IPS-20b (cell line): ENCODE results near the gene LYPD6B.

ENCODE experiments used
- H3K27ac ChIP-seq: one replicate; pipeline ENCODE4 v1.5.1; 2013; ENCODE audit warnings: low read length
- H3K27me3 ChIP-seq: 2 replicates; pipeline ENCODE4 v1.6.1; 2013; ENCODE audit warnings: mild to moderate bottlenecking, low read length, inconsistent platforms; ENCODE audit not compliant: insufficient read depth
- H3K36me3 ChIP-seq: 2 replicates; pipeline ENCODE4 v1.6.1; 2013; ENCODE audit warnings: low read depth, mild to moderate bottlenecking, inconsistent platforms, low read length, moderate library complexity; ENCODE audit not compliant: insufficient read depth
- H3K4me1 ChIP-seq: 2 replicates; pipeline ENCODE4 v1.6.1; 2013; ENCODE audit warnings: mild to moderate bottlenecking, control low read depth, inconsistent platforms, low read length, moderate library complexity; ENCODE audit not compliant: insufficient read depth
- H3K4me3 ChIP-seq: 2 replicates; pipeline ENCODE4 v1.5.1; 2013; ENCODE audit warnings: mild to moderate bottlenecking, low read length, inconsistent platforms
- H3K9ac ChIP-seq: 2 replicates; pipeline ENCODE4 v1.6.1; 2013; ENCODE audit warnings: low read depth, mild to moderate bottlenecking, inconsistent platforms, low read length, moderate library complexity
- H3K9me3 ChIP-seq: 2 replicates; pipeline ENCODE4 v1.6.1; 2013; ENCODE audit warnings: mild to moderate bottlenecking, low read depth, low read length, inconsistent platforms; ENCODE audit not compliant: insufficient read depth

Gene LYPD6B

DNA sequence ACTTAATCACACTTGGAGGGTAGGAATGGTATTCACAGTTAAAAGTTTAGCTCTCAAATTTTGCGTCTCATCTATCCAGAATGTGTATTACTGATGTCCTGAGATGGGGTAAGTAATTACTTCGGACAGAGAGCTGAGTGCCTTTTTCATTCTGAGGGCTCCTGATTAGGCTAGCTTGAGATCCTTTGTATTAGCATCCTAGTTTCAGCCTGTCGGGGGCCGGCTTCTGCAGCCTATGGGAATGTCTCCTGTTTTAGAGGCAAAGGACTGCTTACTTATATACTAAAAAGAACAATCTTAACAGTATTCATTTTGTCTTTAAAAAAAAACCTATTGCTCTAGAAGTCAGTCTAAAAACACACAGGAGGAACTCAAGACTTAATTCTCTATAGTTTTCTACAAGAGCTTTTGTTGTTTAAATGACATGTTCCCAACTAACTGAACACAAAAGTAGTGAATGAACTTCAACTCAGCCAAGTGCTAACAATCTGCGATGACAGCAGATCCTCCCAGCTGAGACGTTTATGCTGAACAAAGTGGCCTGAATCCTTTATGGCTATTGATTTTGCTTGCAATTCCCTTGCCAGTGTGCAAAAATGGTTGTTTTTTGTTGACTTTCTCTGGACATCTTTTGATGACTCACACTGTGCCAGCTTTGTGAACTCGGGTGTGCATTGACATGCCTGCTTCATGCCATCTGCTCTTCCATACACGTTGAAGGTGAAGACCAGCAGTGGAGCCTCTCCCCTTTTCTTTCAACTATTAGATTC lies 118.7 kb downstream of the LYPD6B start:
- no peaks in the 10 kb centered on the region for H3K9me3 ChIP-seq
- H3K27me3 ChIP-seq = no peaks in the 10 kb centered on the region
- H3K4me1 ChIP-seq = peaks cover 9% of the 10 kb centered on the region; the same call in 1 of the 2 replicates
- no peak overlapping the region for H3K27ac ChIP-seq
- no peaks in the 10 kb centered on the region for H3K36me3 ChIP-seq
- no peak overlapping the region for H3K4me3 ChIP-seq
- no peak overlapping the region for H3K9ac ChIP-seq

DNA sequence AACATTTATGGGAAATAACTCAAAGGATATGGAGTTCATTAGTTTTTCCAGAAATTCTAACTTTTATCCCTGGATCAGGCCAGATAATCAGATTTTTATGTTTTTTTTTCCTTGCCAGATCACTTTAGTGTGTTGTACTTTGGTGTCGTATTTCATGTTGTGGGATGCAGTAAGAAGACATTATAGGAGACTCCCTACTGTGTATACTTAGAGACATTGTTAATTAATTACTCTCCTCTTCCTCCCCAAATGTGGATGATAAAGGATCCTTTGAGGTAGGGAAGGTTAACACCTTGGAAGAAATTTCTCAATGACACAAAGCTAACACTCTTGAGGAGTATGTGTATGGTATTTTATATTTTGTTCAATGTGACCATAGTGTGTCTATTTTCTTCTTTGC lies 120.5 kb downstream of the LYPD6B start:
- Histone ChIP-seq H3K27ac (no peak overlapping the region), H3K9me3 (no peaks in the 10 kb centered on the region), H3K4me3 (no peak overlapping the region), H3K36me3 (no peaks in the 10 kb centered on the region), H3K27me3 (no peaks in the 10 kb centered on the region), H3K4me1 (peaks cover 13% of the 10 kb centered on the region; the same call in 1 of the 2 replicates), H3K9ac (no peak overlapping the region)

DNA sequence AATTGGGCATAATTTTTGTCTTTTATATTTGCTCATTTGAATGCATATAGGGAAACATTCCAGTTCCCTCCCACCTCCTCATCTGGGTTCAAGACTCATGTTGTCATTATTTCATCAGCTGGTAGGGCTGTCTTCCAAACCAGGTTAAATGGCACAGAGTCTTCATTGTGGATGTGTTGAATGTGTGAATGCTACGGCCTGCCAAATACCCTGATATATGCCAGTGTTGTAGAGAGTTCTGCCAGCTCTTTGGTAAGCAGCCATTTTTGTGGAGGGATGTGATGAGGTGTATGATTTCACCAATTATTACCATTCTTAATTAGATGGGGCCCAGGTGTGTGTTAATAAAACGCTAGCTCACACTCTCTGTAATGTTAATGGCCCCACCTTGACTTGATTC lies 121.7 kb downstream of the LYPD6B start:
- Histone ChIP-seq H3K9me3 (no peaks in the 10 kb centered on the region), H3K27me3 (no peaks in the 10 kb centered on the region)

DNA sequence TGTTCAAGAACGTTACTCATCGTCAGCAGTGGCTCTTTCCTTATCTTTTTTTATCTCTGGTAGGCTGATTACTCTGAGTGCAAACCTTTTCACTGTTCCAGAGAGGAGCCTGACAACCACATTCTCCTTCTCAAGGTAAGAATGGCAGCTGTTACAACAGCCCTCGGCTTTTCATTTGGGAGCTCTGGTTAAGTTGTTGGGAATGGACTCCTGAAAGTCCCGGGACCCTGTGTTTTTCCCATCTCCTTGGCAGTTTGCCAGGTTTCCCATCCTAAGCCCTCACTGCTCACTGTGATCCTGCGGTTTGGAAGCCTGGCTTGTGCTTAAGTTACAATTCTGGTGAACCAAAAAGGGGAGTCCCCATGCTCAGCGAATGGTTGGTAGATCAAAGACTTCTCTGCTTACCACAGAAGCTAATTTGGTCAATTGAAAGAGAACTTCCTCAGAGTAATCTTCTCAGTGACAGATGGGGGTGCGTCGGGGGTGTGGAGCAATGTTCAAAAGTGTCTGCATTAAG lies 122.3 kb downstream of the LYPD6B start:
- H3K9ac ChIP-seq = no peak overlapping the region
- no peak overlapping the region for H3K4me3 ChIP-seq
- H3K27ac ChIP-seq = no peak overlapping the region
- no peaks in the 10 kb centered on the region for H3K27me3 ChIP-seq
- H3K9me3 ChIP-seq = no peaks in the 10 kb centered on the region
- peaks cover 14% of the 10 kb centered on the region; the same call in 1 of the 2 replicates for H3K4me1 ChIP-seq
- no peaks in the 10 kb centered on the region for H3K36me3 ChIP-seq

More for the DNA sequence above, 121.7 kb downstream of the LYPD6B start:
- Histone ChIP-seq H3K9ac (no peak overlapping the region), H3K4me1 (peaks cover 14% of the 10 kb centered on the region; the same call in 1 of the 2 replicates), H3K4me3 (no peak overlapping the region), H3K36me3 (no peaks in the 10 kb centered on the region), H3K27ac (no peak overlapping the region)

DNA sequence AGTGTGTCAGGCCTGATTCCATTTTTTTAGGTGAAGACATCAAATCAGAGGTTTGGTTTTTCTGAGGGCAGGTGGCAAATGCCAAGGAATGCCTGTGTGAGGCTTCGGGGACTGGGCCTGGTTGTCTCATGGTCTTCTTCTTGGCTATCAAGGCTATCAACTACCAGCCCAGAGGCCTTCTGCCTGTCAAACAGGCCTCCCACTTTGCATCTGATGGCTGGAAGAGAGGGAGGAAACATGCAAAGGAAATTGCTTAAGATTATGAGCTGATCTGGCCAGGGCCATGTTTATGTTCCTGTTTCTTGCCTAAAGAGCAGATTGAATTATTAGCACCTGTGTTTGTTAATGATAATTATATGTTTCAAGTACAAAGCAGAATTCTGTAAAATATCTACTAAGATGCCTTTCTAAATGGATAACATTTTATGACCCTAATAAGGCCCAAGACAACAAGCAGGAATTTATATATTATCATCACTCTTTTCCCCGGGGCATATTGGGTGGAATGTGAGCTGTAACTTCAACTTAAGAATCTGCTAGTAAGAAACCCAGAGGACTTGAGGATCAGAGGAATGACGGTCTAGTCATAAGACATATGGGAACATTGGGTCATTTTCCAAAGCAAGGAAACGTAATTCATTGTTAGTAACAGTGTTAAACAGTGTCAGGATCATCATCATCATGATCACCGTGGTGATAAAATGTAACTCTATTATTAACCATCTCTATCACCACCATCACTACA lies 123.2 kb downstream of the LYPD6B start:
- H3K27ac ChIP-seq = no peak overlapping the region
- no peaks in the 10 kb centered on the region for H3K9me3 ChIP-seq
- no peak overlapping the region for H3K4me3 ChIP-seq
- no peaks in the 10 kb centered on the region for H3K27me3 ChIP-seq
- H3K4me1 ChIP-seq = peaks cover 14% of the 10 kb centered on the region; the same call in 1 of the 2 replicates
- no peak overlapping the region for H3K9ac ChIP-seq
- H3K36me3 ChIP-seq = no peaks in the 10 kb centered on the region

DNA sequence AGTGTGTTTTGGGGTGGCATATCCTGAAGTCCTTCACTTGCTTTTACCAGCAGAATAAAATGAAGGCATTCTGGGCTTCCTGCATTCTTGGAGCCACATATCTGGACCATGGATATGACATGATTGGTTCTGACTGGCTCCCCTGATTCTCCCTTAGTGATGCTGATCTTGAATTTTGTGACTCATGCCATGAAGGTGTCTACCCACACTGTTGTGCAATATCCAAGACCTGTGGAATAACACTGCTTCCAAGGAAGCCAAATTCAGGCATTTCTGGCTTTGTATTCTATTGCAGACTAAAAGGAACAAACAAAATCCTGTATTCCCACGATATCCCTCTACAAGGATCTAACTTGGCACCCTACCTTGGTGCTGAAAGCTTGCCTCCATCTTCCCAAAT lies 125.8 kb downstream of the LYPD6B start:
- H3K9me3 ChIP-seq = no peaks in the 10 kb centered on the region
- peaks cover 9% of the 10 kb centered on the region for H3K4me1 ChIP-seq
- H3K27ac ChIP-seq = no peak overlapping the region
- H3K9ac ChIP-seq = no peak overlapping the region
- no peak overlapping the region for H3K4me3 ChIP-seq
- H3K27me3 ChIP-seq = no peaks in the 10 kb centered on the region
- no peaks in the 10 kb centered on the region for H3K36me3 ChIP-seq

DNA sequence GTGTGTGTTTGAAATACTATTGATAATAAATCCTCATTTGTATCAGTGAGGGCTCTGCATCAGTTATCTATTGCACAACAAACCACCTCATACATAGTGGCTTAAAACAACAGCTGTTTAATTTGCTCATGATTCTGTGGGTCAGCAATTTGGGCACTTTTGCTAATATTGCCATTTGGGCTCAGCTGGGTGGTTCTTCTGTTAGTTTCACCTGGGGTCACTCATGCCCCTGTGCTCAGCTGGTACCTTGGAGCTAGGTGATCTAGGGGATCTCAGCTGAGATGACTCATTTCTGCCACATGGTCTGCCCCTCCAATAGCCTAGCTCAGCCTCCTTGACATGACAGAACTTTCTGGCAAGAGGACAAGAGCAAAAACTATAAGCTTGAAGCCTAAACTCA lies 126.3 kb downstream of the LYPD6B start:
- no peaks in the 10 kb centered on the region for H3K27me3 ChIP-seq
- H3K4me1 ChIP-seq = peaks cover 9% of the 10 kb centered on the region
- no peak overlapping the region for H3K27ac ChIP-seq
- H3K4me3 ChIP-seq = no peak overlapping the region
- no peaks in the 10 kb centered on the region for H3K9me3 ChIP-seq
- H3K36me3 ChIP-seq = no peaks in the 10 kb centered on the region
- no peak overlapping the region for H3K9ac ChIP-seq

DNA sequence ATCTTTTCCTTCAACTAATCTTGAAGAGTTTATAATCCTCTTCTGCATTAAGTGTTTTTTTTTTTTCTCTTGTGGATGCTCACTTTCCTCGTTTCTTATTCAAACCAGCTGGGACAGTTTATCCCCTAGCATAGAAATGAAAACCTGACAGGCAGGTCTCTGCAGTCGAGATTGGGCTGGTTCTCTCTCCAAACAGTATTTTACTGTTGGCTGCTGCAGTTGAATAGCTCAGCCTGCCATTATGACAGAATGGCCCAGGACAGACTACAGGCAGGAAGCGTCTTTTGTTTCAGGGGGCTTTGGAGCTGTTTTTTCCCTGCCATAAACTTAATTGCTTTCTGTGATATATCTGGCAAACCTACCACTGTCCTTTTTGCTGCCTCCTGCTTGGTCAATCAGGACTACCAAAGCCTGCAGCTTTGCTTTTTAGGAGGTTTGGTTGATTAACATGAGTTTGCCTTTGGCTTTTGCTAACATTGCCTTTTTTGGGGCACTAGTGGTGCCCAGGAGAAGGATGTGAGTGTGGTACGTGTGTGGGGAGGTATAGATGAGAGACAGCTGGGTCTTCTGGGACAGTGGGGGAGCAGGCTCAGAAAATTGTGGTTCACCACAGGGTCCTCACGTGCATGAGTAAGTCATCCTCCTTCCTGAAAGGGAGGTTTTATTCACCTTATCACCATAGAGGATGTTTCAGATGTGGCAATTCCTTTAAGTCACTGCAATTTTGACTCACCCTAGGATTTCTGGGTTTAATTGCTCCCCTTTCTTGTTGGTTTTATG lies 128.7 kb downstream of the LYPD6B start:
- no peak overlapping the region for H3K27ac ChIP-seq
- peaks cover 9% of the 10 kb centered on the region for H3K4me1 ChIP-seq
- H3K27me3 ChIP-seq = no peaks in the 10 kb centered on the region
- no peak overlapping the region for H3K4me3 ChIP-seq
- no peaks in the 10 kb centered on the region for H3K9me3 ChIP-seq
- no peaks in the 10 kb centered on the region for H3K36me3 ChIP-seq
- no peak overlapping the region for H3K9ac ChIP-seq

DNA sequence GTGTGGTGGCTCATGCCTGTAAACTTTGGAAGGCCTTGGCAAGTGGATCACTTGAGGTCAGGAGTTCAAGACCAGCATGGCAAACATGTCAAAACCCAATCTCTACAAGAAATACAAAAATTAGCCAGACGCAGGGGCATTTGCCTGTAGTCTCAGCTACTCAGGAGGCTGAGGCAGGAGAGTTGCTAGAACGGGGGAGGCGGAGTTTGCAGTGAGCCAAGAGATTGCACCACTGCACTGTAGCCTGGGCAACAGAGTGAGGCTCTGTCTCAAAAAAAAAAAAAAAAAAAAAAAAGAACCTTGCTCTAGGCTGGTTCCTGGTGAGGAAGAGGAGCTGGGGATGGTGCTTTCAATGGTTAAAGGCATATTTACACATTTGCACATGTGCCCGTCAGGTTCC lies 129.4 kb downstream of the LYPD6B start:
- Histone ChIP-seq H3K4me1 (peaks cover 6% of the 10 kb centered on the region), H3K36me3 (no peaks in the 10 kb centered on the region), H3K27me3 (no peaks in the 10 kb centered on the region), H3K9me3 (no peaks in the 10 kb centered on the region), H3K9ac (no peak overlapping the region), H3K27ac (no peak overlapping the region), H3K4me3 (no peak overlapping the region)

DNA sequence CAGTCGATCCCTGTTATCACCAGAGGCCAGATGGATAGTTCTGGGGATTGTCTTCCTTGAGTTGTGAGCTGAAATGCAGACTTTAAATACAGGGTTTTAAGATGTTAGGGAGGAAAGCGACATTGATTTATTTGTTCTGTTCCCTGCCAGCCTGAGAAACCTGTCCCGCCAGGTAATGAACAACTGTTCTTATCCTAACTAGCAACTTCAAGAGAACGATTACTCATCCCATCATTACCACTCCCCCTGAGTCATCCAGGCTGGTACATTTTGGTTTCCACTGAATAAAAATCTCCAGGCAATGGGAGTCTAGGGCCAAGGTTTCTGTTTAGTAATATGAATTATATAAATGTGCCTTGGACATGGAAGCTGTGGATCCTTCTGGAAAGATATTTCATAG lies 131.2 kb downstream of the LYPD6B start:
- H3K4me3 ChIP-seq = no peak overlapping the region
- H3K27ac ChIP-seq = no peak overlapping the region
- H3K4me1 ChIP-seq = no peaks in the 10 kb centered on the region; the same call in 1 of the 2 replicates
- no peak overlapping the region for H3K9ac ChIP-seq
- no peaks in the 10 kb centered on the region for H3K9me3 ChIP-seq
- no peaks in the 10 kb centered on the region for H3K27me3 ChIP-seq
- no peaks in the 10 kb centered on the region for H3K36me3 ChIP-seq

DNA sequence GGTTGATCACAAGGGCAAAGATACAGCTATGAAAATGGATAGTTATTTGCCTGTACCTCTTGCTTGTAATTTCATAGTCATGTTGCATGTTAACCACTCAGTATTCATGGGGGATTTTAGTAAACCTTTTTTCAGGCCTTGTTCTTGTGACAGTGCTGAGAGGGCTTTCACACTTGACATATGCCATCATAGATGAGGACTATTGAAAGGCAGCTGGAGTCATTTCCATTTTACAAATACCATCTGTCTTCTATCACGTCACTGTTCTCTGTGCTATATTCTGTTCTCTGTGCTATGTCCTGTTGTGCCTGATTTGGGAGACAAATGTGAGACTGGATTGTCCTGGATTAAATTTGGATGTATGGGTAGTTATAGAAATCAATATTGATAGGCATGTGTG lies 131.7 kb downstream of the LYPD6B start:
- Histone ChIP-seq H3K9ac (no peak overlapping the region), H3K27me3 (no peaks in the 10 kb centered on the region), H3K9me3 (no peaks in the 10 kb centered on the region), H3K4me3 (no peak overlapping the region), H3K4me1 (no peaks in the 10 kb centered on the region; the same call in 1 of the 2 replicates), H3K27ac (no peak overlapping the region), H3K36me3 (no peaks in the 10 kb centered on the region)
